ENCODE results near the gene ZNRF3.

The ZNRF3 gene

DNA sequence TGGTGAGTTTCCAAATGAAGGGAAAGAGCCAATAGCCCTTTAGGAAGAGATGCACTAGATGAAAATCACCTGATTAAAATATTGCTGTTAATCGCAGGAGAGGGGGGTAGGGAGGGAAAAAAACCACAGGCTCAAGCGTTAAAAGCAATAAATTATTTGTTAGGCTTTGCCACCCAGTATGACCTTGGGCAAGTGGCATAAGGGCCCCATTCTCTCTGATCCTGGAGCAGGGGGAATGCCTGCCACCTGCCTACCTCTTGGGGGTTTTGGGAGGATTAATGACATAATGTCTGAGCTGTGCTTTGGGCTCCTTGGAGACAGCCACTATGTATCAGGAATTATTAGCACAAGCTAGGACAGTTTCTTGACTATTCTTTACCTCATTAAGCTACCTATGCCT lies 80.0 kb downstream of the ZNRF3 start:
- no peak overlapping the region for H3K27ac ChIP-seq (ENCODE audit: low read length)
- H3K9me3 ChIP-seq (ENCODE audit: control insufficient read depth, low read depth, low read length), result no peaks in the 10 kb centered on the region
- no peaks in the 10 kb centered on the region for H3K36me3 ChIP-seq (ENCODE audit: control insufficient read depth, low read depth, low read length)
- no peak overlapping the region for H3K4me3 ChIP-seq (ENCODE audit: low read length)
- H3K9ac ChIP-seq (ENCODE audit: low read length), result no peak overlapping the region
- no peaks in the 10 kb centered on the region for H3K27me3 ChIP-seq (ENCODE audit: control insufficient read depth, insufficient read depth, low read length)
- peaks cover 15% of the 10 kb centered on the region for H3K4me1 ChIP-seq (ENCODE audit: control insufficient read depth, low read depth, low read length)

DNA sequence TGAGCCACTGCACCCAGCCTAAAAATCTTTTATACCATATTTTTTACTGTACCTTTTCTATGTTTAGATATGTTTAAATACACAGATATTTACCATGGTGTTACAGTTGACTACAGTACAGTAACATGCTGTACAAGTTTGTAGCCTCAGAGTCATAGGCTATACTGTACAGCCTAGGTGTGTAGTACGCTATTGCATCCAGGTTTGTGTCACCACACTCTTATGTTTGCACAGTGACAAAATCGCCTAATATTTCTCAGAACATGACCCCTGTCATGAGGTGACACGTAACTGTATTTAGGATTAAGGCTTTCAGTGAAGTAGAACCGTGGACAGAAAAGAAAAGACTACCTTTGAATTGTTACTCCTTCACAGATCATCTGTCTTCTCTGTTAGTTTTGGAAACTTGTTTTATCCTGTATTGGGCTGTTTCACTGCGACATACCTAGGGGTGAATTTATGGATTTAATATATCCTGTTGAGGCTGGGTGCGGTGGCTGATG lies 83.8 kb downstream of the ZNRF3 start:
- Histone ChIP-seq H3K4me1 (ENCODE audit: control insufficient read depth, low read depth, low read length) (peaks cover 23% of the 10 kb centered on the region), H3K27me3 (ENCODE audit: control insufficient read depth, insufficient read depth, low read length) (no peaks in the 10 kb centered on the region), H3K27ac (ENCODE audit: low read length) (no peak overlapping the region), H3K9ac (ENCODE audit: low read length) (no peak overlapping the region), H3K9me3 (ENCODE audit: control insufficient read depth, low read depth, low read length) (no peaks in the 10 kb centered on the region), H3K36me3 (ENCODE audit: control insufficient read depth, low read depth, low read length) (no peaks in the 10 kb centered on the region), H3K4me3 (ENCODE audit: low read length) (no peak overlapping the region)

DNA sequence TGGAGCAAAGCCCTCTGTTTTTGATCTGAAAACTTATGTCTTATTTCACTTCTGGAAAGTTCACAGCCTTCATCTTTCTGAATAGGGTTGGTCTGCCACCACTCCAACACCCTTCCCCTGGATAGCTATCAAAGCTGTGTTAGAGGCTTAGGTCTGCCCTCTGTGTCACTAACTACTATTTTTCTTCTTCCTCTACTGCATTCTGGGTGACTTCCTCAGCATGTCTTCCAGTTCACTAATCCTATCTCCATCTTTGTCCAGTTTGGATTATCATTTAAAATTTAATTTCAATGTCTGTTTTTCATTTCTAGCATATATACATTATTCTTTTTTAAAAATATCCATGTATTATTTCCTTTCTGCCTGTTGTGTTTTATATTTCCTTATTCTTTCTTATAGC lies 84.6 kb downstream of the ZNRF3 start:
- H3K9ac ChIP-seq (ENCODE audit: low read length), result no peak overlapping the region
- H3K4me1 ChIP-seq (ENCODE audit: control insufficient read depth, low read depth, low read length), result peaks cover 23% of the 10 kb centered on the region
- no peaks in the 10 kb centered on the region for H3K27me3 ChIP-seq (ENCODE audit: control insufficient read depth, insufficient read depth, low read length)
- no peak overlapping the region for H3K27ac ChIP-seq (ENCODE audit: low read length)
- no peak overlapping the region for H3K4me3 ChIP-seq (ENCODE audit: low read length)
- H3K36me3 ChIP-seq (ENCODE audit: control insufficient read depth, low read depth, low read length), result no peaks in the 10 kb centered on the region
- H3K9me3 ChIP-seq (ENCODE audit: control insufficient read depth, low read depth, low read length), result no peaks in the 10 kb centered on the region

DNA sequence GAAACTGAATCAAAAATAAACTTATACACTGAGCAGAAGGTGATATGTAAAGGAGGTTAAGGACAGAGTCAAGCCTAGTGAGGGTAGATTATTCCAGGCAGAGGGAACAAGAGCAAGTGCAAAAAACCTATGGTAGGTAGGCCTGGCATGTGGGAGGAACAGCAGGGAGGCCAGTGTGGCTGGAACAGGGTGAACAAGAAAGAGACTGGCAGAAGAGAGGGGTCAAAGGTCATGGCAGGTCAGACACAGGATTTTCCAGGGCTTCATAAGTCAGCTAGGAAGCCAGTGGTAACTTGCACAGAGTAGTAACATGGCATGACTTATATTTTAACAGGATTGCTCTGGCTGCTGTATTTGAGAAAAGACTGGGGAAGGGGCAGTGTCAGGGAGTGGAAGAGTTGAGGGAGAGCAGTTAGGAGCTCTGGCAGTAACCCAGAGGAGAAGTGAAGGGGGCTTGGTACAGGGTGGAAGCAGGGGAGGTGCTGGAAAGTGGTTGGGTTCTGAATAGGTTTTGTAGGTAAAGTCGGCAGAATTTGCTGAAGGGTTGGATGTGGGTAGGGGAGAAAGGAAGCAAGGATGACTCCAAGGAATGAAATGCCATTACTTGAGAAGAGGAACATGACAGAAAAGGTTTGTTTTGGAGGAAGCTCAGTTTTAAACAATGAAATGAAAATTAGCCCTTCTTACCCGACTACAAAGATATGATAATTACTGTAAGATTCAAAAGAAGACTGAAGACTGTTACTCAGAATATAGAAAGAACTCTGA lies 86.2 kb downstream of the ZNRF3 start:
- no peaks in the 10 kb centered on the region for H3K9me3 ChIP-seq (ENCODE audit: control insufficient read depth, low read depth, low read length)
- H3K36me3 ChIP-seq (ENCODE audit: control insufficient read depth, low read depth, low read length), result no peaks in the 10 kb centered on the region
- H3K27me3 ChIP-seq (ENCODE audit: control insufficient read depth, insufficient read depth, low read length), result no peaks in the 10 kb centered on the region
- H3K27ac ChIP-seq (ENCODE audit: low read length), result no peak overlapping the region
- H3K4me3 ChIP-seq (ENCODE audit: low read length), result no peak overlapping the region
- no peak overlapping the region for H3K9ac ChIP-seq (ENCODE audit: low read length)
- peaks cover 23% of the 10 kb centered on the region for H3K4me1 ChIP-seq (ENCODE audit: control insufficient read depth, low read depth, low read length)

DNA sequence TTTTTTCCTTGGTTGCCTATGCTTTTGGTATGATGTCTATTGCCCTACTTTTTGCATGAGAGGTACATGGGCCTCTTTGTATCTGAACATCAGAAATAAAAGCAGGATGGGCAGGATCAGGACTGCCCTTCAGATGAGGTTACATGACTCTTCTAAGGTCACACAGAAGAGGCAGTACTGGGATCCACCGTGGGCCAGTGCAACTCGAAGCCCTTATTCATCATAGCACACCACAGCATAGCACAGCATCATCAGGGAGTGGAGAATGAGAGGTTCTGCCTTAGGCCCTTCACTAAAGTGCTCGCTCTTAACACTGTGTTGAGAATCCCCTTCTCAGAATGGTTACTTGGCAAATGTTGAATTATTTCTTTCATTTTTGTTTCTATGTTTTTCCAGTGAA lies 90.0 kb downstream of the ZNRF3 start:
- Histone ChIP-seq H3K9ac (ENCODE audit: low read length) (no peak overlapping the region), H3K27me3 (ENCODE audit: control insufficient read depth, insufficient read depth, low read length) (no peaks in the 10 kb centered on the region), H3K4me1 (ENCODE audit: control insufficient read depth, low read depth, low read length) (peaks cover 32% of the 10 kb centered on the region), H3K9me3 (ENCODE audit: control insufficient read depth, low read depth, low read length) (no peaks in the 10 kb centered on the region), H3K4me3 (ENCODE audit: low read length) (no peak overlapping the region), H3K36me3 (ENCODE audit: control insufficient read depth, low read depth, low read length) (no peaks in the 10 kb centered on the region), H3K27ac (ENCODE audit: low read length) (no peak overlapping the region)

DNA sequence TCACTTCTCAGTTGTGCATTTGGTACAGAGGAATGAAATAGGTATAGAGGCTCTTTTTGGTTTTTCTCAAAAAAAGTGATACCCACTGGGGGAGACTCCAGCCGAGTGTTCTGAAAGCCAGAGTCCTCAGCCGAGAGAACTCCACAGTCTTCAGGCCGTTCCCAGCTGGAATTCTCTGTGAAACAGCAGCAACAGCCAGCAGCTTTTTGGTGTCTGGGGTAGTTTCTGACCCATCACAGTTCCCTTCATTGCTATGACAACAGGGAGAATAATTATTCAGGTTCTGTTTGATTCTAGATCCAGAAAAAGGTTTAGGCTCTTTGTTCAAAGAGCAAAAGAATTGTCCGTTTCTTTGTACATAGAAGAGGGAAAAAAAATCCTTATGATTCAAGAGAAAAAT lies 93.7 kb downstream of the ZNRF3 start:
- Histone ChIP-seq H3K36me3 (ENCODE audit: control insufficient read depth, low read depth, low read length) (no peaks in the 10 kb centered on the region), H3K4me1 (ENCODE audit: control insufficient read depth, low read depth, low read length) (peaks cover 18% of the 10 kb centered on the region), H3K27ac (ENCODE audit: low read length) (no peak overlapping the region), H3K9me3 (ENCODE audit: control insufficient read depth, low read depth, low read length) (no peaks in the 10 kb centered on the region), H3K4me3 (ENCODE audit: low read length) (no peak overlapping the region), H3K9ac (ENCODE audit: low read length) (no peak overlapping the region), H3K27me3 (ENCODE audit: control insufficient read depth, insufficient read depth, low read length) (no peaks in the 10 kb centered on the region)

DNA sequence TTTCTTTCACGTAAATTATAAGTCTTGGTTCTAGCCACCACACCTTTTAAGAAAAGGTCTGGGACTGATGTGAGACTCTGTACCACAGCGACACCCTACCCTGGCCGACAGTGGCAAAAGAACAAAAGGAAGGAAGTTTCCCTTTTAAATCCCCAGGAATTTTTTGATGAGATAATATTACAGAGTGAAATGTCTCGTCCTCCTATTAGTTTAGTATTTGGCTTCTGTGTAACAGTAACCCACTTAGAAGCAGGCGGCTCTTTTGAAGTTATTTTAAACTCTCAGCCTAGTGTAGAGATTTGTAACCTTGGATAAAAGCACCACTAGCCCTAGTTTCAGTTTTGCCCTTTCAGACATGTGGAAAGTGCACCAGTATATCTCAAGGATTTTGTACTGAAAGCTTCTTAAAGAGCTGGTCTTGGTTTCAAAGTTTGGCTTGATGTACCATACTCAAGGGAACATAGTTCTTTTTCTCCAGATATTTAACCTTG lies 94.2 kb downstream of the ZNRF3 start:
- H3K36me3 ChIP-seq (ENCODE audit: control insufficient read depth, low read depth, low read length), result no peaks in the 10 kb centered on the region
- no peak overlapping the region for H3K27ac ChIP-seq (ENCODE audit: low read length)
- no peak overlapping the region for H3K9ac ChIP-seq (ENCODE audit: low read length)
- peaks cover 18% of the 10 kb centered on the region for H3K4me1 ChIP-seq (ENCODE audit: control insufficient read depth, low read depth, low read length)
- no peaks in the 10 kb centered on the region for H3K9me3 ChIP-seq (ENCODE audit: control insufficient read depth, low read depth, low read length)
- H3K27me3 ChIP-seq (ENCODE audit: control insufficient read depth, insufficient read depth, low read length), result no peaks in the 10 kb centered on the region
- no peak overlapping the region for H3K4me3 ChIP-seq (ENCODE audit: low read length)

DNA sequence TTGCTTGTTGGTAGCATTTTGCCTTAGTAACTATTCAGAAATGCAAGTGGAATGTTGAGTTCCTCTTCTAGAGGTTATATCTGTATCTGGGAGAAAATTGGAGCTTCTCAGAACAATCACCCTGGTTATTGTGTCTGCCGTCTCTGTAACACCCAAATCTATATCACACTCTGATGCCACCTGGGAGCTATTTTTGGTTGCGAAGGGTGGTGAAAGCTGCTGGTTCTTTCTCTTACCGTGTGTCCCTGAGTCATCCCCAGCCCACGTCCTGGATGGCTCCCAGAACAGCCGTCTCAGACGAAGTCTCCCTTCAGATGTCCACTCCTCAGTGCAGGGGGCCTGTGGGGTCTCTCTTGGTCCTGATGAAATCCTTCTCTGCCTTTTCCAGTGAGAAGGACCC lies 94.8 kb downstream of the ZNRF3 start:
- no peak overlapping the region for H3K9ac ChIP-seq (ENCODE audit: low read length)
- H3K9me3 ChIP-seq (ENCODE audit: control insufficient read depth, low read depth, low read length), result no peaks in the 10 kb centered on the region
- H3K27ac ChIP-seq (ENCODE audit: low read length), result no peak overlapping the region
- H3K4me1 ChIP-seq (ENCODE audit: control insufficient read depth, low read depth, low read length), result peaks cover 25% of the 10 kb centered on the region
- no peaks in the 10 kb centered on the region for H3K27me3 ChIP-seq (ENCODE audit: control insufficient read depth, insufficient read depth, low read length)
- H3K4me3 ChIP-seq (ENCODE audit: low read length), result no peak overlapping the region
- H3K36me3 ChIP-seq (ENCODE audit: control insufficient read depth, low read depth, low read length), result no peaks in the 10 kb centered on the region

DNA sequence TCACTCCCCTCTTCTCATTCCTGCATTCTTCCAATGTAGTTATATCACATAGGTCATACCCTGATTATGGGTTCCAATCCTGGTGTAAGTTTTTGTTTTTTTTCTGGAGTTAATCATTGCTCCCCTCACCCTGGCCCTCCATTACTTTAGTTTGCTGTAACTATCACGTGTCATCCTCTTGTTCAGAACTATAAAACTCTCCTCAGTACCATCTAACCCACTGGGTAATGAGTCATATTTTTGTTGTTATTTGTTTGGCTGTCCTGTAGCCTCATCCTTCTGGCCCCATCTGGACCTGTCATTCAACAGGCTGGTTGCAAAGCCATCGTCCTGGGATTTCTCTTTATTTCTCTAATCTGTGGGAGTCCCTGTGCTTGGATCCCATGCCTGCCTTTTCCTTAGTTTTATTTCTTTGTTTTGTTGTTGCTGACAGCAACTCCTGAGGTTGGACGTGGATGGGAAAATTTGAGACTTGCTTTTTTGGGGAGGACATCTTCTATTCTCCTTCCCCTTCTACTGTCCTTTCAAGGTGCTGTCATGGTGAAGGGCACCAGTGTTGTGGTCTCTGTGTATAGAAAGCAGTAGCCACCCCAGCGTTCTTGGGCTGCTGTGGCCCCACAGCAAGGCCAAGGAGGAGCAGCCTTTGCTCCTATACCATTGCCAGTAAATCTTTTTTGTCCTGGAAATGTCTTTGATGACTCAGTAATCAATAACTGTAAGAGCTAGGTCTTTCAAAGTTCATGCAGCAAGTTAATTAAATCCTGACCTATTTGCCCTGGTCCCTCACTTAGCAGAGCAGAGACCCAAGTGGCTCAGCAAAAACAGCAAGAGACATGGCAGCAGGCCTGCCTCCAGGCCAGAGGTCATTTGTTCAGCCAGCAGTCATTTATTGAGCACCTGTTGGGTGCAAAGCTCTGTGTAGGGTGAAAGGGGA lies 95.8 kb downstream of the ZNRF3 start:
- no peaks in the 10 kb centered on the region for H3K36me3 ChIP-seq (ENCODE audit: control insufficient read depth, low read depth, low read length)
- H3K9me3 ChIP-seq (ENCODE audit: control insufficient read depth, low read depth, low read length), result no peaks in the 10 kb centered on the region
- H3K27me3 ChIP-seq (ENCODE audit: control insufficient read depth, insufficient read depth, low read length), result no peaks in the 10 kb centered on the region
- H3K9ac ChIP-seq (ENCODE audit: low read length), result no peak overlapping the region
- no peak overlapping the region for H3K27ac ChIP-seq (ENCODE audit: low read length)
- no peak overlapping the region for H3K4me3 ChIP-seq (ENCODE audit: low read length)
- H3K4me1 ChIP-seq (ENCODE audit: control insufficient read depth, low read depth, low read length), result peaks cover 33% of the 10 kb centered on the region

DNA sequence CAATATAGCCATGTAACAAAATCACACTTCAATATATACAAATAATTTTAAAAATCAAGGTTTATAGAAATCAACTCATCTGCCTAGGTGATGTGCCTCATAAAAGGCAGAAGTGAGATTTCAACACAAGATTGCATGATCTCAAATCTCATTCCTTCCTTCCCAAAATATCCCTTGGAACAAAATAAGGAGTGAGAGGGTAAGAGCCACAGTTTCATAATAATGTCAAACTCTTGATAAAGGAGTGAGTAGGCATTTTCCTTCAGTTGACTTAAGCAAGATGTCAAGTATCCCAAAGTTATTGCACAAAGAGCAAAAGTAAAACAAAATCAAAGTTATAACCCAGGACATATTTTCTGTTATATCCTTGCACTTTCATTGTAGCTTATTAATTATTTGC lies 97.0 kb downstream of the ZNRF3 start:
- Histone ChIP-seq H3K9me3 (ENCODE audit: control insufficient read depth, low read depth, low read length) (no peaks in the 10 kb centered on the region), H3K27me3 (ENCODE audit: control insufficient read depth, insufficient read depth, low read length) (no peaks in the 10 kb centered on the region), H3K27ac (ENCODE audit: low read length) (no peak overlapping the region), H3K9ac (ENCODE audit: low read length) (no peak overlapping the region), H3K4me1 (ENCODE audit: control insufficient read depth, low read depth, low read length) (peaks cover 35% of the 10 kb centered on the region), H3K36me3 (ENCODE audit: control insufficient read depth, low read depth, low read length) (no peaks in the 10 kb centered on the region), H3K4me3 (ENCODE audit: low read length) (no peak overlapping the region)

DNA sequence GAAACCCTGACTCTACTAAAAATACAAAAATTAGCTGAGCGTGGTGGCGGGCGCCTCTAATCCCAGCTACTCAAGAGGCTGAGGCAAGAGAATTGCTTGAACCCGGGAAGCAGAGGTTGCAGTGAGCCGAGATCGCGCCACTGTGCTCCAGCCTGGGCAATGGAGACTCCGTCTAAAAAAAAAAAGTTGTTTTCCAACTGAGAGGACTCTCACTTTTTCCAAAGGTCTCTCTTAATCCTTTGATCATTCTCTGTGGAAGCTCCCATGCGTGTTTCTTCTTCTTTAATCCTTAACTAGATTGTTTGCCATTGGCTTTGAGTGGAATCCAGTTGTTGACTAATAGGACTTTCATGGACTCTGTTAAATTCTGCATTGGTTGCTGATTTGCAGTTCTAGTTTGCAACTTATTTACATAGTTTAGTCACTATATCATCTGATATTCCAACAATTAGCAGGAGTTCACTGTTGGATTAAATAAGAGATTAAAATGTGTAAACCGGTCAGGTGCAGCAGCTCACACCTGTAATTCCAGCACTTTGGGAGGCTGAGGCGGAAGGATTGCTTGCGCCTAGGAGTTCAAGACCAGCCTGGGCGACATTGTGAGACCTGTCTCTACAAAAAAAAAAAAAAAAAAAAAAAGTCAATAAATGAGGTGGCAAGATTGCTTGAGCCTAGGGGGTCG lies 98.6 kb downstream of the ZNRF3 start:
- H3K4me3 ChIP-seq (ENCODE audit: low read length), result no peak overlapping the region
- H3K4me1 ChIP-seq (ENCODE audit: control insufficient read depth, low read depth, low read length), result peaks cover 36% of the 10 kb centered on the region
- peaks cover 1% of the 10 kb centered on the region for H3K36me3 ChIP-seq (ENCODE audit: control insufficient read depth, low read depth, low read length)
- H3K9me3 ChIP-seq (ENCODE audit: control insufficient read depth, low read depth, low read length), result no peaks in the 10 kb centered on the region
- H3K9ac ChIP-seq (ENCODE audit: low read length), result no peak overlapping the region
- no peak overlapping the region for H3K27ac ChIP-seq (ENCODE audit: low read length)
- no peaks in the 10 kb centered on the region for H3K27me3 ChIP-seq (ENCODE audit: control insufficient read depth, insufficient read depth, low read length)

All from iPS-18a (cell line).